Smooth muscle cell (in vitro differentiated cells): ENCODE results near the gene PLXDC1. TPM values are rescaled to one million over a fixed set of nuclear protein-coding genes. Genes with fewer than 3 reads are reported as not detected.

ENCODE experiments used
- DNase-seq: peaks from one replicate; lab custom pipeline; 2025; ENCODE audit not compliant: unreplicated experiment; lab: John Stamatoyannopoulos, UW
- H2AFZ ChIP-seq: fragments of 200-600 bp; sonication (generic); 2 replicates; pipeline ENCODE4 v1.6.0; 2016; ENCODE audit warnings: antibody characterized with exemption, low read depth, mild to moderate bottlenecking
- H3F3A ChIP-seq: fragments of 200-600 bp; sonication (generic); 2 replicates; pipeline ENCODE4 v1.6.0; 2017; ENCODE audit warnings: antibody characterized with exemption, low read depth
- H3K27ac ChIP-seq: fragments of 200-600 bp; sonication (generic); 2 replicates; pipeline ENCODE4 v1.5.1; 2016; ENCODE audit warnings: low read depth, mild to moderate bottlenecking
- H3K27me3 ChIP-seq: fragments of 200-600 bp; sonication (generic); 2 replicates; pipeline ENCODE4 v1.6.1; 2016; ENCODE audit warnings: low read depth, mild to moderate bottlenecking
- H3K36me3 ChIP-seq: fragments of 200-600 bp; sonication (generic); 2 replicates; pipeline ENCODE4 v1.5.1; 2016; ENCODE audit warnings: low read depth
- H3K4me1 ChIP-seq: fragments of 200-600 bp; sonication (generic); 2 replicates; pipeline ENCODE4 v1.5.1; 2016; ENCODE audit warnings: low read depth
- H3K4me2 ChIP-seq: fragments of 200-600 bp; sonication (generic); 2 replicates; pipeline ENCODE4 v1.6.0; 2016; ENCODE audit warnings: mild to moderate bottlenecking
- H3K4me3 ChIP-seq: fragments of 200-600 bp; sonication (generic); 2 replicates; pipeline ENCODE4 v1.5.1; 2016; ENCODE audit warnings: mild to moderate bottlenecking
- H3K79me2 ChIP-seq: fragments of 200-600 bp; sonication (generic); 2 replicates; pipeline ENCODE4 v1.6.0; 2016; ENCODE audit warnings: low read depth, mild to moderate bottlenecking
- H3K9ac ChIP-seq: fragments of 200-600 bp; sonication (generic); 2 replicates; pipeline ENCODE4 v1.6.0; 2016; ENCODE audit warnings: low read depth
- H3K9me3 ChIP-seq: fragments of 200-600 bp; sonication (generic); replicated peaks from 2 replicates; pipeline ENCODE4 v1.5.1; 2016; ENCODE audit warnings: low read depth
- H4K20me1 ChIP-seq: fragments of 200-600 bp; sonication (generic); 2 replicates; pipeline ENCODE4 v1.6.0; 2016; ENCODE audit warnings: low read depth
- CTCF ChIP-seq: fragments of 200-600 bp; sonication (generic); IDR thresholded peaks from 2 replicates; pipeline ENCODE4 v1.5.1; 2017; ENCODE audit warnings: borderline replicate concordance, mild to moderate bottlenecking, antibody characterized with exemption; ENCODE audit not compliant: insufficient read depth, poor library complexity, severe bottlenecking
- WGBS: methylation state at CpG from one replicate; pipeline ENCODE4 v1.1.7; 2016; ENCODE audit warnings: low lambda C conversion rate; 5-methylcytosine and 5-hydroxymethylcytosine counted together
- polyA plus RNA-seq: library from polyadenylated mRNA; unstranded; fragments of >200 nt; fragmentation: Nextera tagmentation; extraction: Ambion mirVana; gene quantifications from 2 replicates; pipeline ENCODE4 v1.2.1, GENCODE V29; 2016
- total RNA-seq: library from RNA; depleted of rRNA; stranded (reverse); fragments of >200 nt; gene quantifications from 2 replicates; pipeline ENCODE4 v1.2.3, GENCODE V29; 2014

The PLXDC1 gene
- total and polyA plus RNA-seq, 2 experiments from 2014 or later = 17.4 to 18.5 TPM

- no peak for TF ChIP-seq CTCF
- Histone ChIP-seq H3K9ac (no peak overlapping the region), H3K36me3 (no peaks in the 10 kb centered on the region), H3K4me1 (peaks cover 19% of the 10 kb centered on the region), H3K27ac (no peak overlapping the region), H3F3A (peaks cover 3% of the 10 kb centered on the region), H4K20me1 (peaks cover 18% of the 10 kb centered on the region), H3K9me3 (no peaks in the 10 kb centered on the region), H2AFZ (no peak overlapping the region), H3K4me2 (no peak overlapping the region), H3K4me3 (no peak overlapping the region), H3K79me2 (peaks cover 19% of the 10 kb centered on the region), H3K27me3 (no peaks in the 10 kb centered on the region)
- 99% methylated on average over 11 of the region's 16 CpGs for WGBS
- no peak for DNase-seq
Observed at GRCh38 chr17:39192901-39193300, 41.5 kb upstream of the PLXDC1 start.

GRCh38 chr17:39191750-39192510 is 40.5 kb upstream of the PLXDC1 start:
- H3K4me1 ChIP-seq = peaks cover 17% of the 10 kb centered on the region
- no peaks in the 10 kb centered on the region for H3K27me3 ChIP-seq
- no peak overlapping the region for H3K9ac ChIP-seq
- H3K36me3 ChIP-seq = no peaks in the 10 kb centered on the region
- H2AFZ ChIP-seq = no peak overlapping the region
- no peaks in the 10 kb centered on the region for H3K9me3 ChIP-seq
- H3K4me2 ChIP-seq = no peak overlapping the region
- whole genome bisulfite sequencing = 97% methylated on average over 9 of the region's 9 CpGs
- H4K20me1 ChIP-seq = peaks cover 18% of the 10 kb centered on the region
- no peak overlapping the region for H3K4me3 ChIP-seq
- DNase-seq = no peak
- TF ChIP-seq CTCF = no peak
- H3F3A ChIP-seq = peaks cover 3% of the 10 kb centered on the region
- no peak overlapping the region for H3K27ac ChIP-seq
- H3K79me2 ChIP-seq = peaks cover 16% of the 10 kb centered on the region

- peaks cover 4% of the 10 kb centered on the region for H3K36me3 ChIP-seq
- no peak overlapping the region for H3K4me3 ChIP-seq
- H3K27ac ChIP-seq = no peak overlapping the region
- no peak for DNase-seq
- H4K20me1 ChIP-seq = no peaks in the 10 kb centered on the region
- H2AFZ ChIP-seq = no peak overlapping the region
- H3K27me3 ChIP-seq = no peaks in the 10 kb centered on the region
- no peaks in the 10 kb centered on the region for H3K9me3 ChIP-seq
- H3K4me1 ChIP-seq = no peaks in the 10 kb centered on the region
- H3K79me2 ChIP-seq = no peaks in the 10 kb centered on the region
- H3F3A ChIP-seq = no peaks in the 10 kb centered on the region
- 97% methylated on average over 9 of the region's 9 CpGs for WGBS
- no peak overlapping the region for H3K4me2 ChIP-seq
- TF ChIP-seq CTCF = no peak
- H3K9ac ChIP-seq = no peak overlapping the region
Observed at GRCh38 chr17:39187152-39187830, 35.9 kb upstream of the PLXDC1 start.
